ENCODE results near the gene ANKRD42. TPM values are rescaled to one million over a fixed set of nuclear protein-coding genes. Genes with fewer than 3 reads are reported as not detected.

The ANKRD42 gene
- 3.3 and 5.5 TPM in 2 replicates for total RNA-seq (2014; rRNA removed; shearing (Covaris generic))

GRCh38 chr11:83193315-83194280, at the start of gene ANKRD42:
ANKRD42 (plus strand) TSS chr11:83193712; CDS start chr11:83194671, 959 bp downstream.
- peak; percentile 90 for DNase-seq
- peaks cover 2% of the 10 kb centered on the region for H3K27me3 ChIP-seq (ENCODE audit: control insufficient read depth, insufficient read depth, low read length)
- H3K4me3 ChIP-seq (ENCODE audit: insufficient read depth, low read depth, low read length), result peak within 1 kb of the TSS; percentile 66
- H3K36me3 ChIP-seq (replicated peaks; ENCODE audit: control insufficient read depth, insufficient read depth, low read length), result peaks cover 3% of the 10 kb centered on the region

- no peak for DNase-seq
- H3K4me3 ChIP-seq (ENCODE audit: insufficient read depth, low read depth, low read length), result no peak overlapping the region
- H3K27me3 ChIP-seq (ENCODE audit: control insufficient read depth, insufficient read depth, low read length), result no peaks in the 10 kb centered on the region
These were observed 45.6 kb upstream of the ANKRD42 start for GRCh38 chr11:83147895-83148294.

GRCh38 chr11:83150450-83150849, 43.1 kb upstream of the ANKRD42 start:
- Histone ChIP-seq H3K36me3 (replicated peaks; ENCODE audit: control insufficient read depth, insufficient read depth, low read length) (no peaks in the 10 kb centered on the region), H3K27me3 (ENCODE audit: control insufficient read depth, insufficient read depth, low read length) (no peaks in the 10 kb centered on the region), H3K4me3 (ENCODE audit: insufficient read depth, low read depth, low read length) (no peak overlapping the region)
- no peak for DNase-seq

More at GRCh38 chr11:83147895-83148294, 45.6 kb upstream of the ANKRD42 start:
- H3K36me3 ChIP-seq (replicated peaks; ENCODE audit: control insufficient read depth, insufficient read depth, low read length), result no peaks in the 10 kb centered on the region

GRCh38 chr11:83151274-83151977, 42.1 kb upstream of the ANKRD42 start:
- no peaks in the 10 kb centered on the region for H3K27me3 ChIP-seq (ENCODE audit: control insufficient read depth, insufficient read depth, low read length)
- H3K4me3 ChIP-seq (ENCODE audit: insufficient read depth, low read depth, low read length), result no peak overlapping the region
- DNase-seq, result no peak
- no peaks in the 10 kb centered on the region for H3K36me3 ChIP-seq (replicated peaks; ENCODE audit: control insufficient read depth, insufficient read depth, low read length)

GRCh38 chr11:83152264-83152663, 41.2 kb upstream of the ANKRD42 start:
- no peaks in the 10 kb centered on the region for H3K36me3 ChIP-seq (replicated peaks; ENCODE audit: control insufficient read depth, insufficient read depth, low read length)
- no peaks in the 10 kb centered on the region for H3K27me3 ChIP-seq (ENCODE audit: control insufficient read depth, insufficient read depth, low read length)
- H3K4me3 ChIP-seq (ENCODE audit: insufficient read depth, low read depth, low read length), result no peak overlapping the region
- no peak for DNase-seq

- Histone ChIP-seq H3K36me3 (replicated peaks; ENCODE audit: control insufficient read depth, insufficient read depth, low read length) (no peaks in the 10 kb centered on the region), H3K4me3 (ENCODE audit: insufficient read depth, low read depth, low read length) (no peak overlapping the region), H3K27me3 (ENCODE audit: control insufficient read depth, insufficient read depth, low read length) (no peaks in the 10 kb centered on the region)
- no peak for DNase-seq
These were observed 39.7 kb upstream of the ANKRD42 start for GRCh38 chr11:83153764-83154163.

- DNase-seq, result peak; percentile 91
- Histone ChIP-seq H3K4me3 (ENCODE audit: insufficient read depth, low read depth, low read length) (peak overlapping the region; percentile 47), H3K27me3 (ENCODE audit: control insufficient read depth, insufficient read depth, low read length) (no peaks in the 10 kb centered on the region), H3K36me3 (replicated peaks; ENCODE audit: control insufficient read depth, insufficient read depth, low read length) (no peaks in the 10 kb centered on the region)
These were observed 37.1 kb upstream of the ANKRD42 start for GRCh38 chr11:83156144-83156995.

- no peaks in the 10 kb centered on the region for H3K36me3 ChIP-seq (replicated peaks; ENCODE audit: control insufficient read depth, insufficient read depth, low read length)
- peak; percentile 75 for DNase-seq
- H3K4me3 ChIP-seq (ENCODE audit: insufficient read depth, low read depth, low read length), result peak within 1 kb of the TSS; percentile 96
- no peaks in the 10 kb centered on the region for H3K27me3 ChIP-seq (ENCODE audit: control insufficient read depth, insufficient read depth, low read length)
These were observed 36.4 kb upstream of the ANKRD42 start, which contains the start of gene PCF11 for GRCh38 chr11:83156996-83157593. PCF11 (plus strand) TSS chr11:83157131; CDS start chr11:83157440, 309 bp downstream.

- no peaks in the 10 kb centered on the region for H3K36me3 ChIP-seq (replicated peaks; ENCODE audit: control insufficient read depth, insufficient read depth, low read length)
- DNase-seq, result peak; percentile 33
- no peaks in the 10 kb centered on the region for H3K27me3 ChIP-seq (ENCODE audit: control insufficient read depth, insufficient read depth, low read length)
These were observed 35.7 kb upstream of the ANKRD42 start for GRCh38 chr11:83157594-83158356.

GRCh38 chr11:83158357-83158786, 35.1 kb upstream of the ANKRD42 start:
- no peaks in the 10 kb centered on the region for H3K27me3 ChIP-seq (ENCODE audit: control insufficient read depth, insufficient read depth, low read length)
- no peak for DNase-seq
- H3K36me3 ChIP-seq (replicated peaks; ENCODE audit: control insufficient read depth, insufficient read depth, low read length), result no peaks in the 10 kb centered on the region
- peak overlapping the region; percentile 96 for H3K4me3 ChIP-seq (ENCODE audit: insufficient read depth, low read depth, low read length)

More at GRCh38 chr11:83157594-83158356, 35.7 kb upstream of the ANKRD42 start:
- peak overlapping the region; percentile 96 for H3K4me3 ChIP-seq (ENCODE audit: insufficient read depth, low read depth, low read length)

- no peak for DNase-seq
- Histone ChIP-seq H3K27me3 (ENCODE audit: control insufficient read depth, insufficient read depth, low read length) (no peaks in the 10 kb centered on the region), H3K36me3 (replicated peaks; ENCODE audit: control insufficient read depth, insufficient read depth, low read length) (peaks cover 1% of the 10 kb centered on the region; the same call in 1 of the 2 replicates), H3K4me3 (ENCODE audit: insufficient read depth, low read depth, low read length) (peak overlapping the region; percentile 96)
These were observed 34.3 kb upstream of the ANKRD42 start for GRCh38 chr11:83158965-83159901.

Measured in H7 (cell line).